MV-4-11 (cell line): Measurements from ENCODE around the gene STARD9.

ENCODE experiments used
- DNase-seq: peaks from one replicate; lab custom pipeline; 2025; lab: John Stamatoyannopoulos, UW

The STARD9 gene

GRCh38 chr15:42694398-42694797 lies 119.0 kb downstream of the STARD9 start:
- DNase-seq: no peak

GRCh38 chr15:42695527-42696071 lies 120.2 kb downstream of the STARD9 start:
- DNase-seq: no peak

- no peak for DNase-seq
Observed at GRCh38 chr15:42696626-42697025, 121.2 kb downstream of the STARD9 start.

GRCh38 chr15:42704492-42704926 lies 129.1 kb downstream of the STARD9 start:
- peak; percentile 37 for DNase-seq

GRCh38 chr15:42705336-42705735 lies 129.9 kb downstream of the STARD9 start:
- no peak for DNase-seq

GRCh38 chr15:42707068-42707467 lies 131.7 kb downstream of the STARD9 start:
- DNase-seq: no peak

GRCh38 chr15:42707873-42708544 lies 132.6 kb downstream of the STARD9 start:
- peak; percentile 25 for DNase-seq

GRCh38 chr15:42710662-42711061 lies 135.3 kb downstream of the STARD9 start:
- DNase-seq: no peak

- DNase-seq: no peak
Observed at GRCh38 chr15:42711746-42712145, 136.3 kb downstream of the STARD9 start.

GRCh38 chr15:42712584-42712983 lies 137.2 kb downstream of the STARD9 start:
- no peak for DNase-seq

GRCh38 chr15:42716125-42716524 lies 140.7 kb downstream of the STARD9 start:
- no peak for DNase-seq

- no peak for DNase-seq
Observed at GRCh38 chr15:42716626-42717025, 141.2 kb downstream of the STARD9 start.

- DNase-seq: no peak
Observed at GRCh38 chr15:42719043-42719442, 143.6 kb downstream of the STARD9 start.

- DNase-seq: no peak
Observed at GRCh38 chr15:42720071-42720470, 144.7 kb downstream of the STARD9 start.

- no peak for DNase-seq
Observed at GRCh38 chr15:42721016-42721415, 145.6 kb downstream of the STARD9 start.

- DNase-seq: no peak
Observed at GRCh38 chr15:42721916-42722315, 146.5 kb downstream of the STARD9 start.

- no peak for DNase-seq
Observed at GRCh38 chr15:42723068-42723467, 147.7 kb downstream of the STARD9 start.

GRCh38 chr15:42724276-42724675 lies 148.9 kb downstream of the STARD9 start:
- no peak for DNase-seq

GRCh38 chr15:42725331-42725903 lies 150.0 kb downstream of the STARD9 start:
- DNase-seq: no peak

GRCh38 chr15:42726114-42726513 lies 150.7 kb downstream of the STARD9 start:
- DNase-seq: no peak

GRCh38 chr15:42727750-42728381 lies 152.5 kb downstream of the STARD9 start:
- DNase-seq: no peak

- no peak for DNase-seq
Observed at GRCh38 chr15:42728560-42728959, 153.2 kb downstream of the STARD9 start.

GRCh38 chr15:42728972-42729371 lies 153.6 kb downstream of the STARD9 start:
- DNase-seq: no peak
